Measurements from ENCODE around the gene DCUN1D1.

The DCUN1D1 gene

DNA sequence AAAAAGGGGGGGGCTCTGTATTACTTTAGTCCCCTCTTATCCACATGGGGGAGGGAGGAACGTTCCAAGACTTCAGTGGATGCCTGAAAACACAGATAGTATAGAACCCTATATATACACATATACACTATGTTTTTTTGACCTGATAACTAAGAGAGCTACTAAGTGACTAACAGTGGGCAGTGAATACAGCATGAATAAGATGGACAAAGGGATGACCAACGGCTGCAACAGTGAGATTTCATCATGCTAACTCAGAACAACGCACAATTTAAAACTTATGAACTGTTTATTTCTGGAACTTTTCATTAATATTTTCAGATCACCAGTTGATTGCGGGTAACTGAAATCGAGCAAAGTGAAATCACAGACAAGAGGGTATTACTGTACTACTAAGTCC lies 7.3 kb downstream of the DCUN1D1 start:
- no peak overlapping the region for H3K4me2 ChIP-seq
- no peaks in the 10 kb centered on the region for H3K9me3 ChIP-seq
- TF ChIP-seq Cebpa-rat (IDR thresholded peaks at IDR 0.05) = no peak
- H3K36me3 ChIP-seq = peaks cover 13% of the 10 kb centered on the region
- H4K20me1 ChIP-seq = peaks cover 97% of the 10 kb centered on the region
- H3K9ac ChIP-seq = no peak overlapping the region
- no peaks in the 10 kb centered on the region for H3K27me3 ChIP-seq
- no peak overlapping the region for H3K27ac ChIP-seq
- peaks cover 40% of the 10 kb centered on the region for H3K4me1 ChIP-seq
- no peak overlapping the region for H3K4me3 ChIP-seq

DNA sequence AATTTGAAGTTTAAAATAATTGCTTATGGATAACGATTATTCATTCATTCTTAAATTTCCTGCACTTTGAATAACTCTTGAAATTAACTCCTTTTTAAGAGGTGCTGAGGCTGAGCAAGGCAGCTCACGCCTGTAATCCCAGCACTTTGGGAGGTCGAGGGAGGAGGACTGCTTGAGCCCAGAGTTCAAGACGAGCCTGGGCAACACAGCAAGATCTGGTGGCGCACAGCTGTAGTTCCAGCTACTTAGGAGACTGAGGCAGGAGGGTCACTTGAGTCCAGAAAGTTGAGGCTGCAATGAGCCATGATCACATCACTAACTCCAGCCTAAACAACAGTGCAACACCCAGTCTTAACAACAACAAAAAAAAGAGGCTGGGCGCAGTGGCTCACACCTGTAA lies 8.0 kb downstream of the DCUN1D1 start:
- no peak overlapping the region for H3K4me2 ChIP-seq
- H4K20me1 ChIP-seq = peaks cover 97% of the 10 kb centered on the region
- H3K4me3 ChIP-seq = no peak overlapping the region
- TF ChIP-seq Cebpa-rat (IDR thresholded peaks at IDR 0.05) = no peak
- no peaks in the 10 kb centered on the region for H3K9me3 ChIP-seq
- peaks cover 13% of the 10 kb centered on the region for H3K36me3 ChIP-seq
- no peak overlapping the region for H3K27ac ChIP-seq
- peaks cover 38% of the 10 kb centered on the region for H3K4me1 ChIP-seq
- no peaks in the 10 kb centered on the region for H3K27me3 ChIP-seq
- H3K9ac ChIP-seq = no peak overlapping the region

DNA sequence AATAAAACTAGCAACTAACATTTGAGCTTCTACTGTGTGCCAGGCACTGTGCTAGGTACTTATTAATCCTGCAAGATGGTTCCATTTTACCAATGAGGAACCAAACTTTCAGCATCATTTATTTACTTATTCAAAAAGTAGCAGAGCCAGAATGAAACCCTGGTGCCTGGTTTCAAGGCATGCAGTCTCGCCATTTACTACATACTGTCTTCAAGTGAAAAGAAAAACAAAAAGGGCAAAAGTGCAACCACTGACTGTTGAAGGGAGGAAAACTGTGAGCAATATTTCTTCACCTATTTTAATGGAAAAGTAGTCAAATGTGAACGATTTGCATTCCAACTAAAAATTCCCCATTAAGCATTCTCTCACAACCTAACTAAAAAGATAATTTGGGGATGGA lies 8.7 kb downstream of the DCUN1D1 start:
- Histone ChIP-seq H3K9me3 (no peaks in the 10 kb centered on the region), H3K9ac (no peak overlapping the region), H3K4me2 (no peak overlapping the region), H3K4me3 (no peak overlapping the region), H3K27me3 (no peaks in the 10 kb centered on the region), H4K20me1 (peaks cover 97% of the 10 kb centered on the region), H3K27ac (no peak overlapping the region), H3K4me1 (peaks cover 36% of the 10 kb centered on the region), H3K36me3 (peaks cover 13% of the 10 kb centered on the region)
- TF ChIP-seq Cebpa-rat (IDR thresholded peaks at IDR 0.05) = no peak

DNA sequence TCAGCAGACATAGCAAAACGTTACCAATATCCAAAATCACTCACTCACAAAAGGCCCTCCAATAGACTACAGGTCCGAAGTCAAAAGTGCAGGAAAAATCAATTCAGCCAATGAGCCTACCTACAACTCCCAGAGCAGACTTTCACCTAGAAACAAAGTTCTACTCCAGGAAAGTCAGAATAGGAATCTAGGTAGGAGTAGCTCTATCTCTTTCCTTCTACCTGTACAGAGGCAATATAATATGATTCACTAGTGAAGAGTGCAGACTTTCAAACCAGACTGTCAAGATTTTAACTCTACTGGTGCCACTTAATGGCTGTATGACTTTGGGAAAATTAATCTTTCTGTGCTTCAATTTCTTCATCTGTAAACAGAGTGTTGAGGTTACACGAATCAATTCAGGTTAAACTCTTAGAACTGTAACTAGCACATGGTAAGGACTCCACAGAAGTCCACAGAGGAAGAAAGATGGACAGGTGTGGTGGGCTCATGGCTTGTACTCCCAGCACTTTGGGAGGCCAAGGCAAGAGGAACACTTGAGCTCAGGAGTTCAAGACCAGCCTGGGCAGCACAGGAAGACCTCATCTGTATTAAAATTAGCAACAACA lies 9.4 kb downstream of the DCUN1D1 start:
- Histone ChIP-seq H3K9me3 (no peaks in the 10 kb centered on the region), H3K9ac (no peak overlapping the region), H3K4me1 (peaks cover 43% of the 10 kb centered on the region), H3K4me2 (no peak overlapping the region), H3K36me3 (peaks cover 13% of the 10 kb centered on the region), H4K20me1 (peaks cover 97% of the 10 kb centered on the region), H3K4me3 (no peak overlapping the region), H3K27ac (no peak overlapping the region), H3K27me3 (no peaks in the 10 kb centered on the region)
- no peak for TF ChIP-seq Cebpa-rat (IDR thresholded peaks at IDR 0.05)

DNA sequence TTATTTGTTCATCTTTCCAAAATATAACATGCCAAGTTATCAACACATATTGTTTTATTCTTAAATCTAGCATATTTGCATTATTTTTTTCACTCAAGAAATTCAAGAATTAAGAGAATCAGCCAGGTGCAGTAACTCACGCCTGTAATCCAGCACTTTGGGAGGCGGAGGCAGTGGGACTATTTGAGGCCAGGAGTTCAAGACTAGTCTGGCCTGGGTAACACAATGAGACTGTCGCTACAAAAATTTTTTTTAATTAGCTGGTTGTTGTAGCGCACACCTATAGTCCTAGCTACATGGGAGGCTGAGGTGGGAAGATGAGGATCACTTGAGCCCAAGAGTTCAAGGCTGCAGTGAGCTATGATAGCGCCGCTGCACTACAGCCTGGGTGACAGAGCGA lies 10.5 kb downstream of the DCUN1D1 start:
- no peak overlapping the region for H3K9ac ChIP-seq
- H3K4me2 ChIP-seq = no peak overlapping the region

DNA sequence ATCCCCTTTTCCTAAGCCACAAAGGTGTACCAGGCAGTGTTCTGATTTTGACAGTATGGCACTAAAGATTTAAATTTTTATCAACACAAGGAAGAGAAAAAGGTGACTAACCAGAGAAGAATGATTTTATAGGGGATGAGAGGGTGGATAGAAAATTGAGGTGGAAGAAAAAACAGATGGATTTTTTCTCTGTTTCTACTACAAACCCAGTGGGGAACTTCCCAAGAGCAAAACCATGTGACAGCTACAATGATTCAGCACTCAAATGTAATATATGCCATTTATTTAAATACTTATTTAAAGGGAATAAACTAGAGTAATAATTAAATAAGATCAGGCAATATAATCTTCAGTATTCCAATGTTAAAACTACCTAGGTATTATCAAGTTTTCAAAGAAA lies 11.1 kb downstream of the DCUN1D1 start:
- peaks cover 20% of the 10 kb centered on the region for H3K36me3 ChIP-seq
- H3K4me1 ChIP-seq = peaks cover 36% of the 10 kb centered on the region
- no peak overlapping the region for H3K27ac ChIP-seq
- H3K27me3 ChIP-seq = no peaks in the 10 kb centered on the region
- peaks cover 98% of the 10 kb centered on the region for H4K20me1 ChIP-seq
- H3K9ac ChIP-seq = no peak overlapping the region
- H3K9me3 ChIP-seq = no peaks in the 10 kb centered on the region
- H3K4me2 ChIP-seq = no peak overlapping the region
- H3K4me3 ChIP-seq = no peak overlapping the region
- no peak for TF ChIP-seq Cebpa-rat (IDR thresholded peaks at IDR 0.05)

More for the DNA sequence above, 10.5 kb downstream of the DCUN1D1 start:
- Histone ChIP-seq H4K20me1 (peaks cover 97% of the 10 kb centered on the region), H3K9me3 (no peaks in the 10 kb centered on the region), H3K4me3 (no peak overlapping the region), H3K27ac (no peak overlapping the region), H3K4me1 (peaks cover 36% of the 10 kb centered on the region), H3K27me3 (no peaks in the 10 kb centered on the region), H3K36me3 (peaks cover 16% of the 10 kb centered on the region)
- TF ChIP-seq Cebpa-rat (IDR thresholded peaks at IDR 0.05) = no peak

DNA sequence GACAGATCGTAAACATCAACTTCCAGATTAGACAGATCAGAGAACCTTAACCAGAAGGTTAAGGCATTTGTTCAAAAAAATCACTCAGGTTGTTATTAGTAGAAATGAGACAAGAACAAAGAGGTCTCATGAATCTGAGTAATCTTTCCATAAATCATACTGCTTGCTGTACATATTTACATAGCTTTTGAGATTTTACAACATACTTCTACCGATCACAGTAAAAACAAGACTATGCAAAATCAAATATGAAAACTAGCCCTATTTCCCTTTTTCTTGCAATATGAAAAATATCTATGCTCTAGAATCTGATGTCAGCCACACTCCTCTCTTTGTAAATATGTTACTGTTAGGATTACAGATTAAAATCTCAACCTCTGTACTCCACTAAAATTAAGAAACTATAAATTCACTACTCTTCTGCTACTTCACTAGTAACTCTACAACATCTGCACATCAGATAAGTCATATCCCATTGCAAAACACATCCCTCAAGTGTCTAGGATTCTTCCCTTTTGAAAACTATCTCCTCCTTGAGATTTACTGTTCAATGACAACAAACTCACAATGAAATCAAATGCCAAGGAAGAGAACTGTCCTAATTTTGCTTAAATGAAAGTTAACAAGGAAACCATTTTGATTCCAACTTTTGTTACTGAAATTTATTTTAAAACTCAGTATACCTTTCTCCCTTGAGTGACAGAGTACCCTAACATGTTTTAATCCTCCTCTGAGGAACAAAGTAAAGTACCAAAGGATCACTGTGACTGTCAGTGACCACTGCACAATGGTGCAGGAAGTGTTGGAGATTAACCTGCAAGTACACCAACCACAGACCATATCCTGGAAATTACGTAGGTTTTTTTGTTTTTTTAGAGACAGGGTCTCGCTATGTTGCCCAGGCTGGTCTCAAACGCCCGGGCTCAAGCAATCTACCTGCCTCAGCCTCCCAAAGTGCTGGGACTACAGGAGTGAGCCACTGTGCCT lies 12.8 kb downstream of the DCUN1D1 start:
- Histone ChIP-seq H3K4me2 (peak overlapping the region; percentile 32), H3K27me3 (no peaks in the 10 kb centered on the region), H3K9me3 (no peaks in the 10 kb centered on the region), H3K27ac (no peak overlapping the region), H3K9ac (no peak overlapping the region), H3K36me3 (peaks cover 22% of the 10 kb centered on the region), H4K20me1 (peaks cover 100% of the 10 kb centered on the region), H3K4me1 (peaks cover 32% of the 10 kb centered on the region), H3K4me3 (no peak overlapping the region)
- TF ChIP-seq Cebpa-rat (IDR thresholded peaks at IDR 0.05) = no peak

DNA sequence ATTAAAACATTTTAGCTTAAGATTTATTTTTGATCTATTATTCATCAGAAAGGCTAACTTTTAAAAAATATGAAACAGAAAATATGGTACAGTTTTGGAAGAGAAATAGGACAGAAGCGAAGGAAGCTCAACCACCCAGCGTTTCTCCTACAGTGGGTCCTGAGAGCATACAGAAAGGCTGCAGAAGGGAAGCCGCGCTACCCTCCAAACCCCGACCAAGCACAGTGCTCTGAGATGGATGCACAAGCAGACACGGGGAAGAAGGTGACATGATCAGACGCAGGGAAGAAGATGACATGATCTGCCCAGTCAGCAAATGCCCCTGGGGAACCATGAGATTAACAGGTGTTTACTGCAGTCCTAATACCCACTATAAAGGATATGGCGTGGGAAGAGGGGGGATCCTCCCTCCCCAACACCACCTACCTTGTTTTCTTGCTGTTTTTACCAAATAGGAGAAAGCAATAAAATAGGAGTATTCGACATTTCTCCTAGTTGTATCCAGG lies 14.4 kb downstream of the DCUN1D1 start:
- no peak for TF ChIP-seq Cebpa-rat (IDR thresholded peaks at IDR 0.05)
- Histone ChIP-seq H3K9me3 (no peaks in the 10 kb centered on the region), H3K4me3 (no peak overlapping the region), H3K27ac (no peak overlapping the region), H3K4me1 (peaks cover 23% of the 10 kb centered on the region), H4K20me1 (peaks cover 90% of the 10 kb centered on the region), H3K36me3 (peaks cover 30% of the 10 kb centered on the region), H3K9ac (no peak overlapping the region), H3K27me3 (no peaks in the 10 kb centered on the region), H3K4me2 (no peak overlapping the region)

DNA sequence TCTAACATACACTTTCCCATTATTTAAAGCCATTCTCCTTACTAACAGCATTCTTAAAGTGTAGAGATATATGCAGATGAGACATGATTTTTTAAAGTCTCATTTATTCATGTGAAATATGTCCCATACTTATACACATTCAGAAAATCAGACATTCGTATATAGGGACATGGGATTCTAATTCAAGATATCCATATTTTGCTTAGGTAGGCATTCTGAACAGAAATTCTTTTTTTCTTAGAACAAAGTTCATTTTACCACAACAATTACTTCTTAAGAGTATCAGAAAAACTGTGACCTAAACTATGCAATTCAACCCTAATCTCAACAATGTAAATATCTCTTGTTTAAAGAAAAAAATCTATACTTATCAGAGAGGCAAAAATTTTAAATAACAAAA lies 16.2 kb downstream of the DCUN1D1 start:
- H3K27me3 ChIP-seq = no peaks in the 10 kb centered on the region
- no peak overlapping the region for H3K27ac ChIP-seq
- H3K4me3 ChIP-seq = no peak overlapping the region
- H3K36me3 ChIP-seq = peaks cover 40% of the 10 kb centered on the region
- peaks cover 81% of the 10 kb centered on the region for H4K20me1 ChIP-seq
- peaks cover 23% of the 10 kb centered on the region for H3K4me1 ChIP-seq
- TF ChIP-seq Cebpa-rat (IDR thresholded peaks at IDR 0.05) = no peak
- no peaks in the 10 kb centered on the region for H3K9me3 ChIP-seq
- no peak overlapping the region for H3K9ac ChIP-seq
- no peak overlapping the region for H3K4me2 ChIP-seq

DNA sequence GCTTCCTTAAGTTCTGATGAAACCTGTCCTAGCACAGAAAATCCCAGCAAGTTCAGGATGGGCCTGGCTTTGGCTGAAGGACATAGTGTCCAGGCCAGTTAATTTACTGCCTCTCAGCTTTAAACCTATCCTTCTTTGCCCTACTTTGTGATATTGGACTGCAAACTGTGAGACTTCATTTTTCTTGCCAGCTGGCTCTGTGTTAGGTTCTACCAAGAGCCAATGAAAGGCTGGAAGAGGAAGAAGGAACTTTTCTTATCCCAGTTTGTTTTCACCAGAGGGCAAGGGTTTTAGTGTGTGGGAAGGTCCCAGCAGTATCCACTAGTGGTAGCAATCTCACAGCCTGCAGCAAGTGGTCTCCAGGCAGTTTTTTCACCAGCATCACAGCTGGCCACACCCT lies 18.2 kb downstream of the DCUN1D1 start:
- Histone ChIP-seq H3K27ac (no peak overlapping the region), H3K4me3 (no peak overlapping the region), H3K27me3 (no peaks in the 10 kb centered on the region), H3K9ac (no peak overlapping the region), H4K20me1 (peaks cover 61% of the 10 kb centered on the region), H3K4me1 (peaks cover 11% of the 10 kb centered on the region), H3K9me3 (no peaks in the 10 kb centered on the region), H3K36me3 (peaks cover 48% of the 10 kb centered on the region), H3K4me2 (no peak overlapping the region)
- TF ChIP-seq Cebpa-rat (IDR thresholded peaks at IDR 0.05) = no peak

All from BLaER1 (cell line).